Stimulated activated CD4-positive, alpha-beta T cell treated with anti-CD3 and anti-CD28 coated beads, Interleukin-15, amount 100 ng/mL, for 24 hours (primary cell): Measurements from ENCODE around the gene TAP2.

Experiments
- DNase-seq: peaks from one replicate; pipeline ENCODE4 v3.0.0-alpha.2; 2020

The TAP2 gene

DNA sequence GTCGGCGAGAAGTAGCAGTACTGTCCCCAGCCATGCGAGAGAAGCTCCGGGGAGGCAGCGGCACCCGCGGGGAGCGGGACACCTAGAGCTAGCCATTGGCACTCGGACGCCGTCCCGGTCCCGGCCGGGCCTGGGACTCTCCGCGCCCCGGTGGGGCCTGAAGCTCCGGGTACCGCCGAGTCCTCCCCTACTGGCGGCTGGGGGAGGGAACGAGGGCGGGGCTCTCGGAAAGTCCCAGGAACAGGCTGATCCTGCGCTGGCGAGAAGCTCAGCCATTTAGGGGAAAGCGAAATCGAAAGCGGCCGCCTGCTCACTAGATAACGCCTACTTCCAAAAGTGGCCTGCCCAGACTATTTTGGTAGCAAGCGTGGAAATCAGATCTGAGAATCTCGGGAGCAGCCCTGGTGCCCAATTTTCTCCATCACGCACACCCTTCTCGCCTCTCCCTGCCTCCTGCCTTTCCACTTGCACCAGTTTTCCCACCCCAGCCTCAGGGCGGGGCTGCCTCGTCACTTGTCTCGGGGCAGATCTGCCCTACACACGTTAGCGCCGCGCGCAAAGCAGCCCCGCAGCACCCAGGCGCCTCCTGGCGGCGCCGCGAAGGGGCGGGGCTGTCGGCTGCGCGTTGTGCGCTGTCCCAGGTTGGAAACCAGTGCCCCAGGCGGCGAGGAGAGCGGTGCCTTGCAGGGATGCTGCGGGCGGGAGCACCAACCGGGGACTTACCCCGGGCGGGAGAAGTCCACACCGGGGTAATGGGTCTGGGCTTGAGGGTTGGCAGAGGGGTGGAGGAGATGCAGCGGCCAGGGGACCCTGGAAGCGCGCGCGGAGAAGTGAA lies 15.2 kb upstream of the TAP2 start, which contains the start of the genes PSMB9 and TAP1:
PSMB9 (plus strand) TSS at position 652 of the 835 bp plus-strand sequence; CDS start at position 690, 38 bp downstream.
TAP1 (minus strand) TSS at position 164 of the 835 bp plus-strand sequence; CDS start at position 96, 68 bp downstream.
- DNase-seq, result peak; percentile 98

DNA sequence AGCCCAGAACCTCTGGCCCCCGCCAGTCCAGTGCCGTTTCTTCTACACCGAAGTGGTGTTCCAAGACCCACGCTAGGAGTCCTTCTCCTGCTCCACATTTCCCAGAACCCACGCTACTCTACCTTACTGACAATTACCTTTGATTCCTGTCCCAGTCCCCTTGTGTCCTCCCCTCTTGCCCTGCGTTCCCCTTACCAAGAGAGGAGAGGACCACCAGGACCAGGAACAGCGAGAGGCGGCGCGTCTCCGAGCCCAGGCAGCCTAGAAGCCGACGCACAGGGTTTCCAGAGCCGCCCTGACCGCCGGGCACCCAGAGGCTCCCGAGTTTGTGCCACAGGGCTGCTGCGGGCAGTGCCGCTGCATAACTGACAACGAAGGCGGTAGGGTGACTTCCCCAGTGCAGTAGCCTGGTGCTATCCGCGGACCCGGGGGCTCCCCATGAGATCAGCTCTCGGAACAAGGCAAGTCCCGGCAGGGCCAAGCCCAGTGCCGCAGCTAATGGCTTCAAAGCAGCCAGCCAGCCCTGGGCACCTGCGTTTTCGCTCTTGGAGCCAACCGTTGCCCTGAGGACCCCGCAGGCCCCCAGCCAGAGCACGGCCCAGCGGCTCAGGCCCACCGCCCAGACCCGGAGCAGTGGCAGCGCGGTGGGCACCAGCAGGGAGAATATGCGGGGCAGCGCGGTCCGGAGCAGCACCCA lies 14.5 kb upstream of the TAP2 start:
- peak; percentile 57 for DNase-seq

DNA sequence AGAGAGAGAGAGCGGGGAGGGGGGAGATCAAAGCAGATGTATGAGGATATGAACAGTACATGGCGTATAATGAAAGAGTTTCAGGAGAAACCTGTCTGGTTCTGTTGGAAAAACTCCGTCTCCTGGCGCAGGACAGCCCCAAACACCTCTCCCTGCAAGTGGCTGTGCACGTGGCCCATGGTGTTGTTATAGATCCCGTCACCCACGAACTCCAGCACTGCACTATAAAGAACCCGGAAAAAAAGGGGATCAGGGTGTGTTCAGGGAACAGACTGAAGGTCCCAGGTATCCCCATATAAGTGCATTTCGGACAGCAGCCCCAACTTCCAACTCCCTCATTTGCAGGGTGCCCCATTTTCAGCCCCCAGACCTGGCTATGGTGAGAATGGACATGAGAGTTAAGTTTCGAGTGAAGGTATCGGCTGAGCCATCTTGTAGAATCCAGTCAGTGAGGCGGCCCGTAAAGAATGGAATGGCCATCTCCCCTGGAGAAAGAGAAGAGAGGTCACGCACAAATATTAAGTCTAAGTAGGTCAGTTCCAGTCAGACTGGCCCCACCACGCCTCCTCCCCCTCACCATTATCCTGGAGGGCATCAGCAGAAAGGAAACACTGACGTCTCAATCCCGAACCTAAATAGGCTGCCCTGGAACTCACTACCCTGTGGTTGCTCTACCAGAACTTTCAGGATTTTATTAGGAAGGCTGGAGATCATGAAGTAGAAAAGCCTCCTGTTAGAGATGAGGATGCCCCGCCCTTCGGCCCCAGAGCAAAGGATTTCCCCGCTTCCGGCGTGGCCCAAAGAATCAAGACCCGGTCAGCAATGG lies 13.7 kb upstream of the TAP2 start:
- peak; percentile 59 for DNase-seq

DNA sequence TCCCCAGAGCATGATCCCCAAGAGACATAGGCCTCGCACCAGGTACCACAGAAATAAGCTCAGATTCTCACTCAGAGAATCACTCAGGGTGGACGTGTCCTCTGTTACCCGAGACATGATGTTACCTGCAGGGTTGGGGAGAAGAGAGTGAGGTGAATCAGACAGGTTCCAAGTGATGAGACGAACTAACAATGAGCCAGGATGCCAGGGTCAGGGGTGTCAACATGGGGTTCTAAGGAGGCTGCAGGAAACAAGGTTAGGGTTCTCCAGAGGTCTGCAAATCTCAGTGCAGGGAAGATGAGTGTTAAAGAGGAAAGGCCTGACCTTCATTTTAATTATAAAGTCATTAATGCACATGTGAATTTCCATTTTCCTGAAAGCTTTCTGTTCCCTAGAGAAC lies 12.5 kb upstream of the TAP2 start:
- DNase-seq, result no peak

DNA sequence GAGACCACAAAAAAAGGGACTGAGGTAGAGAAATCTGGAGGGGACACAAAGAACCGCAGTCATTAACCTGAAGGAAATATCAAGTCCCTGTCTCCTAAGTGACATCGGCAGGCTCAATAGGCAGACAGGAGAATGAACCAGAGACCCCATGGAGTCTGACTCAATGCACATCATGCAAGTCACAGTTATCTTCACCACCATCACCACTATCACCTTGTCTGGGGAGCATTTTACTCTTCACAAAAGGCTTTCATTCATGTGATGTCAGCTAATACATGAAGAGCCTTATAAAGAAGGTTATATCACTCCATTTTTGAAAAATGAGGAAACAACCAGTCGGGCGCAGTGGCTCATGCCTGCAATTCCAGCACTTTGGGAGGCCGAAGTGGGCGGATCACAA lies 10.6 kb upstream of the TAP2 start:
- no peak for DNase-seq

DNA sequence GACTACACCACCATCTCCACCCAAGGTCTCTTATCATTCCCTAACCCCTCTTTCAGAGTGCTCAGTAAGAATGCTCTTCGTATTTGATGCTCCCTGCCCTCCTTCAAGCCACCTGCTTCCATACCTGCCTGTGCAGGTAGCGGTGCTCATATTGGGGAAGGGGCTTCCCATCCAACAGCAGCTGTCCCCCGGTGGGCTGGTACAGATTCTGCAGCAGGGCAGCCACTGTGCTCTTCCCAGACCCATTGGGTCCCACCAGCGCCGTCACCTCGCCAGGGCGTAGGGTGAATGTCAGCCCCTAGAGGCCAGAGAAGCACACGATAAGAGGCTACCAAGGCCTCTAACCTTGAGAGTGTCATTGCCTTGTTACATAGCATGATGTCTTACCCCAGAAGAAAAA lies 9.3 kb upstream of the TAP2 start:
- DNase-seq, result no peak

DNA sequence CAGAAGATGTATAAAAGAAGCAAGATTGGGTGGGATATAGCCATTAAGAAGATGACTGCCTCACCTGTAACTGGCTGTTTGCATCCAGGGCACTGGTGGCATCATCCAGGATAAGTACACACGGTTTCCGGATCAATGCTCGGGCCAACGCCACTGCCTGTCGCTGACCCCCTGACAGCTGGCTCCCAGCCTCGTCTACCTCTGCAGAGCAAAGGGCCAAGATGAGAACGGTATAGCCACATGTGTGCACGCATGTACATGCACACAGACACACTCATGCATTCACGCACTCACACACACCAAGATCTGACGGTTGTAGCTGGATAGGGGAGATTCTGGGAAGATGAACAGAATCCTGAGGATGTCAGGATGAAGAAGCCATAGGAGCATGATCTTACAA lies 8.5 kb upstream of the TAP2 start:
- no peak for DNase-seq

DNA sequence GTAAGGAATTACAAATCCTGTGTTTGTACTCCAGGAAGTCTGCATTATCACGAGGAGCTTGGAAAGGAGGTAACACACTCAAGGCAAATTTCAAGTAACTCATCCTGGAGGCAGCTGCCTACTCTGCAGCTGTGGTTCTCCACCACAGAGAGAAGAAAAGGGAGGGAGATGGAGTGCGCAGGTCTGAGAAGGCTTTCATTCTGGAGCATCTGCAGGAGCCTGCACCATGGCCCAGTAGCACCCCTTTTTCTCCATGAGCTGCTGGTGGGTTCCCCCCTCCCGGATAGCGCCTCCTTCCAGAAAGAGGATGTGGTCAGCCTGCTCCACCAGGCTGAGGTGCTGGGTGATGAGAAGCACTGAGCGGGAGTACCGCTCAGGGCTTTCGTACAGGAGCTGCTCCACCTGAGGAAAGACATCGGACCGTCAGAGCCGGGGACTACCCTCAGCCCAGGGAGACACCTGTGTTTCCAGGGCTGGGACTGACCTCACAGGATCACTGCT lies 6.9 kb upstream of the TAP2 start:
- peak; percentile 69 for DNase-seq

DNA sequence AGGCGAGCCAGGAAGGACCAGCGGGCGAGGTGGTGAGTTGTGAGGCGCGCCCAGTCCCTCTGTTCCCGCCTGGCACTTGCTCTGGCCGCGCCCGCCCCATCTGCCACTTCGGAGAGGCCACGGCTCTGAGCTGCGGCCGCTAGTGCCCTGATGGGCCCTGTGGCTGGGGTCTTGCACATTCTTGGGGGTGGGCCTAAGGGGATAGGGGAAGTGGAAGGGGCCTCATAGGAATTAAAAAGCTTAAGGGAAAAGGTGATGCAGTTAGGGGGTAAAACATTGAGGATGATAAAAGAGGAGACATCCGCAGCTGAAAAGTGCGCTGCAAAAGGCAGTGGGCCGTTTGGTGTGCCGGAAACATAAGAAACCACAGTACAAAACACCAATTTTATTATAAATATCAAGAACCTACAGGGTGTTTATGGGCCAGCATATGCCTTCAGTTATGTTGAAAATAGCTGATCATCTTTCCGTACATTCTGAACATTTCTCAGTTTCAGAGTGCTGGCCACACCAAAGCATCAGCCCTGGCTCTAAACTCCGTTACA lies 6.4 kb upstream of the TAP2 start:
- DNase-seq, result no peak

DNA sequence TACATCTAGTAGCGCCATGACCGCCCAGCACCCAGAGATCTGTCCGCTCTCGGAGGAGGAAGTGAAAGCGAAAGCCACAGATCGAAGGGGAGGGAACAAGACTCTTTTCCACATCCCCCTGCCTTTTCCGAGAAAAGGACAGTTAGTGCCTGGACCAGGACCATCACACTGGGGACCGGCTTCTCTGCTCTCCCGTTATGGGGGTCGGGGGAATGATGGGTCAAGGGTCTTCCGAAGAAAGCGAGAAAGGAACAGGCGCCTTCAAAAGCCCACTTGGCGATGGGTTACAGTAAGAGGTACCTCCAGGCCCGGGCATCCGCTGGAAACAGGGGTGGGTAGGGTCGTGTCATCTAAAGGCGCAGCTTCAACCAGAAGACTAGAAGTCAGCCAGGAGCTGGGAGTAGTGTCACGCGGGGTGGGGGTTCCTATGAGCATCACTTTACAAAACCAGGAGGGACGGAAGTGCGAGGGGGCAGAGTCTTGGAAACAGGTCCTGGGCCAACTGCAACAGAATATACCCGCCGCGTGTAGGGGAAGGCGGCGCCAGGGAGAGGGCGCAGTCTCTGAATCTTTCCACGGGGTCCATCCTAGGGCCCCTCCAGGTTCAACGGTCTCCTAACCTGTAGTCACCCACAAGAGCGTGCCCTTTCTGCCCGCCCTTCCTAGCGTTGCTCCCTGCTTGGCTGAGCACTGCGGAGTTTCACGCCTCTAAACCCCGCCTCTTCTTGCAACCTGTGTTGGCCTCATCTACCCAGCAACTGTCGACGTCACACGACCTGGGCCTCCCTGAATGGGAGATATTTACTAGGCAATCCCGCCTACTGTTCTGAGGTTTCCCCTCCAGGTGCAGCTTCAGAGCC lies 5.7 kb upstream of the TAP2 start, which contains the start of gene PSMB8:
PSMB8 (minus strand) TSS at position 69 of the 860 bp plus-strand sequence; CDS start at position 18, 51 bp downstream.
- DNase-seq, result peak; percentile 99

DNA sequence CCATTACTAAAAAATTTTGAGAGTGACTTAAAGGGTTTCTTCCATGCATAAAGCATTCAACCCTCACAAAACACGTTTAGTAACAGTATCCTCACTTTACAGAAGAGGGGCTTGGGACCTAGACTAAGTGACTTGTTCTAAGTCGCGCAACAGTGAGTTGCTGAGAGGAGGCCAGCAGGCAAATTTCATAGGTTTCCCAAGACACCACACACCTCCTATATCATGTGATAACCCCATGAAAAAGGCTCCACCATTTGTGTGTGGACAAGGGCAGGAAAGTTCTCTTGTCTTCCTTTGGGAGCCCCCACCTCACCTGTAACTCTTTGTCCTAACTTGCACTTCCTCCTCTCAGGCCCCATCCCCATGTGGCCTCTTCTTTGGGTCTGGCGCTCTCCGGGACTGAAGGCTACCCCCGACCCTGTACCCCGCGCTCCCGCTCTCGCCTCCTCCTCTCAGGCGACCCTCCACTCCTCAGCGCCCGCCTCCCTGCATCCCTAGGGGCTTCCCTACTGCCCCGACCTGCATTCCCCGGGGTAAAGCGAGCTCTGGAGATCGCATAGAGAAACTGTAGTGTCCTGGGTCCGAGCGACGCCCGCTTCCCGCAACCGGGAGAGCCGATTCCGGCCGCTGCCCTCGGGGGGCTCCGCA lies 4.9 kb upstream of the TAP2 start:
- DNase-seq, result no peak

DNA sequence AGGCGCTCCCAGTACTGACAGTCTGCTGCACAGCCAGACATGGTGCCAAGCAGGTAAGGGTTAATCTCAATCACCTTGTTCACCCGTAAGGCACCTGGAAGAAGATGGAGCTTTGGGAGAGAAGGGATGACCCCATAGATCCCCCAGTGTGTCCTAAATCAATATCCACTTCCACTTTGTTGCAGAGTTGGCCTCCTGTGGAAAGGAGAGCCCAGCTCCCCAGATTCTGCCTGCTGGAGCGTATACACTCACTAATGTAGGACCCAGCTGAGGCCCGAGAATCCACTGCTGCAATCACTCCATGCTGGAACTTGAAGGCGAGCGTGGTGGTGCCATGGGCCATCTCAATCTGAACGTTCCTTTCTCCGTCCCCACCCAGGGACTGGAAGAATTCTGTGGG lies 4.2 kb upstream of the TAP2 start:
- no peak for DNase-seq

DNA sequence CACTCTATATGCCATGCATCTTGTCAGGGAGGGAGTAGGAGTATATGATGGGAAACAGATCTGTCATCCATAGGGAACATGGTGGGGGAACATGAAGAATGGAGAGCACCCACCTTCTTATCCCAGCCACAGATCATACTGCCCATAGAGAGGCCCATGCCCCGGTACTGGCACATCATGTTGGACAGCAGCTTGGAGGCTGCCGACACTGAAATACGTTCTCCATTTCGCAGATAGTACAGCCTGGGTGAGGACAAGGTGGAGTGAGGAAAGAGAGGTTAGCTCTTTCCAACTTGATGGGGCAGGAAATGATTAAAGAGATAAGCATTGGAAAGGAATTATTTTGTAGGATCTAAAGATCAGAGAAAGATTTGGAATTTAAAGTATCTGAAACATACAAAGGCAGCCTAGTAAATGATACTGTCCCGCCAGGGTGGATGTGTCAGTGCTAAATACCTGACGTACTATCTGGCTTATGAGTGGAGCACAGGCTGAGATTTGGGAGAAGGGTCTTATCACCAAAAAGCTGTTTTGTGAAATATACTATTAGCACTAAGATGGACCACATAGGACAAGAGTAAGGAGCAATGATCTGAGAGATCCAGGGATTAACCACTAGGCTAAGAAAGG lies 3.6 kb upstream of the TAP2 start:
- DNase-seq, result no peak

DNA sequence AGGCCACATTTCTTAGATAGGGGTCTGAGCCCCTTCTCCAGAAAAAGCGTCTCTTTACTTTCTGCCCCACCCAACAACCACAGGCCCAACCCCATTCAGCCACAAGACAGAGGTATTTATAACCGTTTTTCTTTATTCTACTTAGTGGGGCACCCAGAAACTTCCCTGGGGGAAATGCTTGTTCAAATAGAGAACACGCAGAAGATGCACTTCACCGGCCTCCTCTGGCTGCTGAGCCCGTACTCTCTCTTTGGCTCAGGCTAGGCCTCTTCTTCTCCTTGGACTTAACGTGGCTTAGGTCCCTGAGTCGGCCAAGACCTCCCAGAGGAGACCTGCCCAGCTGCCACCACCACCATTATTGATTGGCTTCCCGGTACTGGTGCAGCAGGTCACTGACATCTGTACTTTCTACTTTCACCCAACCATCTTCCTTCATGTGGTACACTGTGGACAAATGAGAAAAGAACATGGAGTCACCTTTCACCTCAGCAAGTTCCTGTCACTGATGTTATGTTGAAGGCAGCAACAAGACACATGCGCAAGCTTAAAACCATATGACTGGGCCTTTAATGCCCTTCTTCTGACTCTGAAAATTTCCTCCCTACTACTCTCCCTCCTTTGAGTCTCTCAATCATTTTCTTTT lies 2.2 kb upstream of the TAP2 start:
- DNase-seq, result peak; percentile 65

DNA sequence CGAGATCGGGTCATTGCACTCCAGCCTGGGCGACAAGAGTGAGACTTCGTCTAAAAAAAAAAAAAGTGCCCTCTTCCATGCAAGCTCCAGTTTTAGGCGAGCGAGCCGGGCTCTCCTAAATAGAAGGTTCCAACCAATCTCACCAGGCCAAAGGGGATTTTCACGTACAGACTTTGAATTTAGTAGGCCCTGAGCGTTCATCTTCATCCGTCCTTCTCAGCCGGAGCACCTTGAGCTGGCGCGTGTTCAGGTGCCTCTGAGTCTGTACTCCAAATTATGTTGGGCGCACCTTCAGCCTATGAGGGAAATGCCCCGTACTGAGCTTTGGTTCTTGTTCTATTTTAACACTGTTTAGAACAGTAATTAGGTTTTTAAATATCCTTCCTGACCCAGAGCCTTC lies 817 bp upstream of the TAP2 start:
- DNase-seq, result no peak

DNA sequence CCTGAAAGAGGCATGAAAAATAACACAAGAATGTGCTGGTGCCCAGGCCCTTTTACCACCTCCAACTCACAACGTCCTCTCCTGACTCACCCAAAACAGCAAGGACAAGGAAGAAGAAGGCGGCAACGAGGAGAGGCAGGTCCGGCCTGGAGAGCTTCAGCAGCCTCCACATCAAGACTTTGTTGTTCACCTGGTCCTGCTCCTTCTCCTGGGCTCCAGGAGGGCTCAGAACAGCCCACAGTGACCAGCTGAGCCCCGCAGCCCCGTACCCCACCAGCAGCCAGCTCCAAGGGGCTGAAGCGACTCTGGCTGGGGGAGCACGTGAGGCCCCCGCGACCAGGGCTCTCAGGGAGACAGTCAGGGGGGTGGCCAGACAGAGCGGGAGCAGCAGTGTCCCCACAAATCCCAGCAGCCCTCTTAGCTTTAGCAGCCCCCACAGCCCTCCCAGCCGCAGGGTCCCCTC lies 857 bp downstream of the TAP2 start:
- DNase-seq, result peak; percentile 33

DNA sequence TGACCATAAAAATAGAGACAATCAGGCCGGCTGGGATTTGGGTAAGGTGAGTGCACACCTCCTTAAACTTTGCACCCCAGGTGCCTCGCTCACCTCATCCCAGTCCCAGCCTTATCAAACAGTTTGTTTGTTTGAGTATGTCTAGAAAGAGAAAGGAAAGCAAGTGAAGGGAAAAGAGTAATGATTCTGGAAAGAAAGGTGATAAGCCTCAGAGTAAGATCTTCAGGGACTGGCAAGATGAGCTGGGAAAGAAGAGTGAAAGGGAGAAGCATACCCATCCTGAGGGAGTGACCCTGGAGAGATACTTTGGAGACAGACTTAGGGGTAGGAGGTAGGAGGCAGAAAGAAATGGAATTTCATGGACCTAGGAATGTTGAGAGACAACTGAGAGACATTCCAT lies 1.7 kb downstream of the TAP2 start:
- DNase-seq, result no peak

DNA sequence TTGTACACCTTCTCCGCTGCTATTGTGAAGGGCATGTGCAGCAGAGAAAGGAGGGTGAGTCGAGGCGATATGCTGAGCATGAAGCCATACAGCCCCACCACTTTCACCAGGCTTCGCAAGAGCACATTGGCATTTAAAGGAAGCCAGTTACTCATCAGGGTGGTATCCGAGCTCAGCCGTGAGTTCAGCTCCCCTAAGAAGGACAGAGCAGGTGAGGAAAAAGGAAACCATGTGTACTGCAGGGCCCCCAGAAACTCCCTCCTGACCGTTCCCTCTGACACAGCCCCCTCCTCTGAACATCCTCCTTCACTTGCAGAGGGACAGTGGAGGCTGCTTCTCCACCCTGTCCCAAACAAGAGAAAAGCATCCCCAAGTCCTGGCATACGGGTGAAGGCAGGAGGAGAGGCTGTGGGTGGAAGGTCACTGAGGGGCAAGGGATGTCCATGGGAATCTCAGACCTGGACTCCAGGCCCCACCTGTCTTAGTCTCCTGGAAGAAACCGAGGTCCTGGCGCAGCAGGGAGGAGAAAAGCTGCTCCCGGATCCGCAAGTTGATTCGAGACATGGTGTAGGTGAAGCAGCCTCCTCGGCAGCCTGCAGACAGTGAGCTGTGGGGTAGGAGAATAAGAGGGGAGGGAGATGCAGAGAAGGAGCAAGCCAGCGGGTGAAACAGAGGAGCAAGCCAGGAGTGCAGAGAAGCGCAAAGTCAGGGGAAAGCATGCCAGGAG lies 3.2 kb downstream of the TAP2 start:
- DNase-seq, result no peak

DNA sequence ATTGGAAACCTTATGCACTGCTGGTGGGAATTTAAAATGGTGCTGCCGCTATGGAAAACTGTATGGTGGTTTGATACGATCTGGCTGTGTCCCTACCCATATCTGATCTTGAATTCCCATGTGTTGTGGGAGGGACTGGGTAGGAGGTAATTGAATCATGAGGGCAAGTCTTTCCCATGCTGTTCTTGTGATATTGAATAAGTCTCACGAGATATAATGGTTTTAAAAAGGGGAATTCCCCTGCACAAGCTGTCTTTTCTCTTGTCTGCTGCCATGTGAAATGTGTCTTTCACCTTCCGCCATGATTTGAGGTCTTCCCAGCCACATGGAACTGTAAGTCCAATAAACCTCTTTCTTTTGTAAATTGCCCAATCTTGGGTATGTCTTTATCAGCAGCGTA lies 4.9 kb downstream of the TAP2 start:
- no peak for DNase-seq
